T-cell (primary cell): Measurements from ENCODE around the gene TTC33. TPM values are rescaled to one million over a fixed set of nuclear protein-coding genes. Genes with fewer than 3 reads are reported as not detected.
"Not testable (repeated sequence)": the region's sequence is repeated elsewhere in the genome, so short reads cannot be mapped to it uniquely, and the experiment has no call there.

Source experiments
- ATAC-seq, 4 experiments: fragments of 200-7000 bp in 3 of 4; fragments of 150-1000 bp in 1 of 4; cut with Tn5 transposase; replicated peaks in 1 of 4; 1 replicate in 3 of 4; 2 replicates in 1 of 4; pipeline ENCODE4 v1.10.0; 2021; ENCODE audit warnings: moderate library complexity in 3 of 4, mild to moderate bottlenecking in 2 of 4, moderate number of reproducible peaks in 1 of 4
- CTCF ChIA-PET, 2 donors: fragments of 300-600 bp; sonication (Branson Sonifier 250); formaldehyde crosslinking; loops; one replicate each; lab custom pipeline; 2022; ENCODE audit warnings: antibody characterized with exemption in 2 of 2; lab: Charles Lee
- POLR2A ChIA-PET, 2 donors: fragments of 300-600 bp; sonication (Branson Sonifier 250); formaldehyde crosslinking; loops; one replicate each; lab custom pipeline; 2022; ENCODE audit warnings: antibody characterized with exemption in 2 of 2; lab: Charles Lee
- DNase-seq, 35 experiments: peaks; one replicate each; pipeline versions ENCODE4 v3.0.0 to v3.0.0-alpha.2; 2013 to 2023
- H3K27ac ChIP-seq: one replicate; pipeline ENCODE4 v1.5.1; 2013; ENCODE audit warnings: low read length
- H3K27me3 ChIP-seq, 2 experiments: replicated peaks in 1 of 2; 1 replicate in 1 of 2; 2 replicates in 1 of 2; pipeline versions ENCODE4 v1.6.1 to v1.7.0; 2013; ENCODE audit warnings: low read length in 1 of 2, mixed read lengths in 1 of 2; ENCODE audit not compliant: control insufficient read depth in 2 of 2, insufficient read depth in 2 of 2; ENCODE audit errors: extremely low read depth in 1 of 2
- H3K36me3 ChIP-seq, 2 donors: 1 replicate in 1 of 2; 2 replicates in 1 of 2; pipeline versions ENCODE4 v1.6.1 to v1.7.0; 2013; ENCODE audit warnings: low read length in 1 of 2; ENCODE audit not compliant: control insufficient read depth in 2 of 2, insufficient read depth in 1 of 2; ENCODE audit errors: extremely low read depth in 1 of 2
- H3K4me1 ChIP-seq, 2 experiments: 1 replicate in 1 of 2; 2 replicates in 1 of 2; pipeline versions ENCODE4 v1.6.1 to v1.7.0; 2013; ENCODE audit warnings: low read length in 2 of 2, mixed read lengths in 1 of 2; ENCODE audit not compliant: insufficient read depth in 2 of 2, control insufficient read depth in 1 of 2; ENCODE audit errors: extremely low read depth in 1 of 2
- H3K4me3 ChIP-seq, 2 donors: 1 replicate in 1 of 2; 2 replicates in 1 of 2; pipeline versions ENCODE4 v1.5.1 to v1.7.0; 2013; ENCODE audit warnings: mild to moderate bottlenecking in 2 of 2, low read length in 1 of 2, moderate library complexity in 1 of 2; ENCODE audit not compliant: control insufficient read depth in 1 of 2; ENCODE audit errors: extremely low read depth in 1 of 2
- H3K9me3 ChIP-seq: 2 replicates; pipeline ENCODE4 v1.7.0; 2013
- H3K27ac Mint-ChIP-seq, 2 donors: one replicate each; pipeline ENCODE4 v1.8.0; 2020 to 2021; ENCODE audit warnings: mild to moderate bottlenecking in 2 of 2, mixed read lengths in 2 of 2
- H3K27me3 Mint-ChIP-seq, 2 donors: one replicate each; pipeline ENCODE4 v1.8.0; 2021 to 2022; ENCODE audit warnings: mixed read lengths in 2 of 2
- H3K36me3 Mint-ChIP-seq: one replicate; pipeline ENCODE4 v1.8.0; 2021; ENCODE audit warnings: mixed read lengths
- H3K4me1 Mint-ChIP-seq, 3 donors: one replicate each; pipeline ENCODE4 v1.8.0; 2020 to 2022; ENCODE audit warnings: mixed read lengths in 3 of 3, mild to moderate bottlenecking in 1 of 3
- H3K4me3 Mint-ChIP-seq, 3 donors: one replicate each; pipeline ENCODE4 v1.8.0; 2020 to 2022; ENCODE audit warnings: mild to moderate bottlenecking in 3 of 3, mixed read lengths in 3 of 3, moderate library complexity in 3 of 3
- H3K9me3 Mint-ChIP-seq, 3 donors: one replicate each; pipeline ENCODE4 v1.8.0; 2020 to 2022; ENCODE audit warnings: mixed read lengths in 3 of 3
- WGBS: methylation state at CpG from one replicate; pipeline ENCODE4 v1.1.5; 2013; ENCODE audit warnings: missing lambda C conversion rate; ENCODE audit not compliant: insufficient coverage; 5-methylcytosine and 5-hydroxymethylcytosine counted together
- total RNA-seq, 35 experiments: library from RNA in 6 of 35; stranded (reverse) in 6 of 35; fragments of 120-200 nt in 1 of 35; gene quantifications; one replicate each; pipeline versions ENCODE4 v1.2.1 to v1.2.4 and lab custom pipeline; 2013 to 2026

The TTC33 gene
- total RNA-seq, 5 donors from 2014 or later (not counting 1 experiment from before 2014, with no cell fraction given): 8.3 to 15.4 (median 13.6) TPM

- H3K4me1 ChIP-seq, H3K36me3 ChIP-seq, H3K27ac ChIP-seq, H3K27me3 ChIP-seq, H3K4me1 Mint-ChIP-seq, H3K9me3 Mint-ChIP-seq, ATAC-seq, H3K36me3 Mint-ChIP-seq, H3K27ac Mint-ChIP-seq, CTCF ChIA-PET, POLR2A ChIA-PET, DNase-seq, H3K4me3 Mint-ChIP-seq, H3K4me3 ChIP-seq, H3K27me3 Mint-ChIP-seq, H3K9me3 ChIP-seq: not testable (repeated sequence)
Measured at GRCh38 chr5:40563173-40563572, 192.6 kb downstream of the TTC33 start.

GRCh38 chr5:40560474-40561110 is 195.2 kb downstream of the TTC33 start:
- H3K9me3 Mint-ChIP-seq: no peaks in the 10 kb centered on the region
- H3K36me3 ChIP-seq: no peaks in the 10 kb centered on the region
- no peaks in the 10 kb centered on the region for H3K4me1 ChIP-seq
- CTCF ChIA-PET: no interaction called here
- H3K4me1 Mint-ChIP-seq: peaks cover 0 to 4% (median 0%) of the 10 kb centered on the region in 3 donors
- no peaks in the 10 kb centered on the region for H3K27me3 ChIP-seq
- DNase-seq (no peak), ATAC-seq (no peak)
- POLR2A ChIA-PET: no interaction called here
- no peaks in the 10 kb centered on the region for H3K27me3 Mint-ChIP-seq
- no peaks in the 10 kb centered on the region for H3K9me3 ChIP-seq
- no peak overlapping the region for H3K4me3 Mint-ChIP-seq
- no peak overlapping the region for H3K27ac Mint-ChIP-seq
- H3K27ac ChIP-seq: no peak overlapping the region
- H3K4me3 ChIP-seq: no peak overlapping the region
- WGBS: no CpG with 5 or more reads among the region's 4 CpGs
- no peaks in the 10 kb centered on the region for H3K36me3 Mint-ChIP-seq

DNA sequence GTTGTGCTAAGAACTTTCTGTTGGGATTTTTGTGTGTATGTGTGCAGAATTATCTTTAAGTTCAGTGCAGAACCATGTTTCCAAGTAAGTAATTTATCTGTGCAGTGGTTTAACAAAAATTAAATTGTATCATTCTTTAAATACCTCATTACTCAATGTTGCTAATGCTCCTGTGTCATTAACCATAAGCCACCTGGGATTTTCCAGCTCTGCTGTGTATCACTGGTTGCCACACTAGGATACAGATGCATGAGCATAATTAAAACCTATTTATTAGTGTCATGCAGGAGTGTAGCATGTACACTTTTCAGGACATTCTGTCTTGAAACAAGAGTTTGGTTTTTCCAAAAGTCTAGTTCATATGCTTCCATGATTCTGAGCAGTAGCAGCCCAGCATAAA is 196.5 kb downstream of the TTC33 start:
- H3K36me3 Mint-ChIP-seq: no peaks in the 10 kb centered on the region
- ChIA-PET POLR2A (no interaction called here), CTCF (no interaction called here)
- Histone ChIP-seq H3K9me3 (no peaks in the 10 kb centered on the region), H3K27me3 (no peaks in the 10 kb centered on the region), H3K4me1 (no peaks in the 10 kb centered on the region), H3K36me3 (no peaks in the 10 kb centered on the region), H3K4me3 (no peak overlapping the region), H3K27ac (no peak overlapping the region)
- no peak for ATAC-seq
- H3K27me3 Mint-ChIP-seq: no peaks in the 10 kb centered on the region
- DNase-seq: no peak
- H3K4me1 Mint-ChIP-seq: peaks cover 0 to 4% (median 0%) of the 10 kb centered on the region in 3 donors
- no peaks in the 10 kb centered on the region for H3K9me3 Mint-ChIP-seq
- H3K4me3 Mint-ChIP-seq: no peak overlapping the region
- no peak overlapping the region for H3K27ac Mint-ChIP-seq

DNA sequence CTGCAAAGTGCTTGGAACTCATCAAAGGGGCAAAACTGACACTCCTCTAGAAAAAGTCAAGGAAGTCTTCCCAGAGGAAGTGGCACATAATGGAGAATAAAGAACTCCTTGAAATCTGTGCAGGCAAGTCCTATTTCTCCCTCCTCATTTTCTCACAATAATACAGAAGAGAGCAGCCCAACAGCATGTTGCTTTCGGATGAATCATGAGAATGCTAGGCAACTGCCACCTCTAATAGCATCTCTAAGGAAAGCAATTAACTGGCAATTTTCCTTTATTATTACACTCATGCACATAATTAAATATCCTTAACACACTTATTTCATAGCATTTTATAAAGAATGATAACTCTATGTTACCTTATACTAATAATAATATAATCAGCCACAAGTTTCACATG is 198.3 kb downstream of the TTC33 start:
- no peaks in the 10 kb centered on the region for H3K9me3 ChIP-seq
- no peaks in the 10 kb centered on the region for H3K4me1 ChIP-seq
- H3K36me3 ChIP-seq: no peaks in the 10 kb centered on the region
- H3K27ac ChIP-seq: no peak overlapping the region
- Mint-ChIP-seq H3K27me3 (no peaks in the 10 kb centered on the region), H3K27ac (no peak overlapping the region), H3K4me3 (no peak overlapping the region), H3K4me1 (peaks cover 0 to 6% (median 4%) of the 10 kb centered on the region in 3 donors), H3K9me3 (no peaks in the 10 kb centered on the region), H3K36me3 (no peaks in the 10 kb centered on the region)
- CTCF ChIA-PET: no interaction called here
- DNase-seq (no peak), ATAC-seq (no peak)
- no peak overlapping the region for H3K4me3 ChIP-seq
- WGBS: 100% methylated on average over 1 of the region's 1 CpG
- no peaks in the 10 kb centered on the region for H3K27me3 ChIP-seq
- POLR2A ChIA-PET: no interaction called here

GRCh38 chr5:40556811-40557210 is 198.9 kb downstream of the TTC33 start:
- ChIA-PET POLR2A (interaction anchor here in 1 of 2 donors (0.6 kb wide), 1 partner anchor 9 kb away, joined by 3 read pairs; no protein-coding TSS in a partner anchor), CTCF (no interaction called here)
- Histone ChIP-seq H3K27ac (no peak overlapping the region), H3K36me3 (no peaks in the 10 kb centered on the region), H3K27me3 (no peaks in the 10 kb centered on the region), H3K4me3 (no peak overlapping the region), H3K9me3 (no peaks in the 10 kb centered on the region), H3K4me1 (no peaks in the 10 kb centered on the region)
- Mint-ChIP-seq H3K9me3 (no peaks in the 10 kb centered on the region), H3K4me3 (no peak overlapping the region), H3K27me3 (no peaks in the 10 kb centered on the region), H3K27ac (no peak overlapping the region), H3K36me3 (no peaks in the 10 kb centered on the region), H3K4me1 (peaks cover 0 to 6% (median 4%) of the 10 kb centered on the region in 3 donors)
- DNase-seq: no peak
- ATAC-seq: no peak

DNA sequence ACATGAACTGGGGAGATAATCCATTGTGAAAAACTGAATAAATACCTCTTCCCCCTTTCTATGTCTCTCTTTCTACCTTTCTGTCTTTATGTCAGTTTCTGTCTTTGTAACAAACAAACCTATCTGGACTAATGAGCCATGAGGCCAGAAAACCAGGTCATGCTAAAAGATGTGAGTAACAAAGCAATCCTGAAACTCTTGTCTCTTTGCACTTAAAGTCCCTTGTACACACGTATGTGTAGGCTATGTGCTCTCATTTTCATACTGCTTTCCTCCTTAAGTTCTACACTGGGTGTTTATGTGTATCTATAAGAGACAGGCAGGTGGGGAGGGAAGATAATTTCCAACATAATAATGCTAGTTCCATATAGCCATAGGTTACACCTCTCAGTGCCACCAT is 199.9 kb downstream of the TTC33 start:
- no peak overlapping the region for H3K27ac ChIP-seq
- peaks cover 0 to 6% (median 4%) of the 10 kb centered on the region in 3 donors for H3K4me1 Mint-ChIP-seq
- H3K27me3 ChIP-seq: no peaks in the 10 kb centered on the region
- H3K27ac Mint-ChIP-seq: no peak overlapping the region
- H3K36me3 Mint-ChIP-seq: no peaks in the 10 kb centered on the region
- POLR2A ChIA-PET: interaction anchor here in 1 of 2 donors (0.6 kb wide), 1 partner anchor 123 kb away, joined by 3 read pairs; no protein-coding TSS in a partner anchor
- DNase-seq (no peak), ATAC-seq (no peak)
- no peaks in the 10 kb centered on the region for H3K9me3 Mint-ChIP-seq
- WGBS: no CpG with 5 or more reads among the region's 1 CpG
- H3K36me3 ChIP-seq: no peaks in the 10 kb centered on the region
- no peak overlapping the region for H3K4me3 Mint-ChIP-seq
- H3K4me3 ChIP-seq: no peak overlapping the region
- H3K27me3 Mint-ChIP-seq: no peaks in the 10 kb centered on the region
- no peaks in the 10 kb centered on the region for H3K4me1 ChIP-seq
- H3K9me3 ChIP-seq: no peaks in the 10 kb centered on the region
- CTCF ChIA-PET: interaction anchor here in 1 of 2 donors (0.6 kb wide), 1 partner anchor 51 kb away, joined by 3 read pairs; no protein-coding TSS in a partner anchor

GRCh38 chr5:40554813-40555212 is 200.9 kb downstream of the TTC33 start:
- Histone ChIP-seq H3K27ac (no peak overlapping the region), H3K36me3 (no peaks in the 10 kb centered on the region), H3K9me3 (no peaks in the 10 kb centered on the region), H3K4me1 (no peaks in the 10 kb centered on the region), H3K27me3 (no peaks in the 10 kb centered on the region), H3K4me3 (no peak overlapping the region)
- H3K4me3 Mint-ChIP-seq: no peak overlapping the region
- ATAC-seq (no peak), DNase-seq (no peak)
- H3K9me3 Mint-ChIP-seq: no peaks in the 10 kb centered on the region
- POLR2A ChIA-PET: no interaction called here
- H3K27ac Mint-ChIP-seq: no peak overlapping the region
- peaks cover 0 to 6% (median 4%) of the 10 kb centered on the region in 3 donors for H3K4me1 Mint-ChIP-seq
- no peaks in the 10 kb centered on the region for H3K36me3 Mint-ChIP-seq
- CTCF ChIA-PET: no interaction called here
- no CpG with 5 or more reads among the region's 1 CpG for WGBS
- H3K27me3 Mint-ChIP-seq: no peaks in the 10 kb centered on the region
